T-helper 1 cell treated with Interleukin-12 subunit alpha and Interleukin-12 subunit beta and Interleukin-4 antibody, amounts not matched to agents 30 μg/mL and 1 μg/mL, for 36 hours (primary cell): ENCODE results near the gene CLIC4.
"Not testable (repeated sequence)": the region's sequence is repeated elsewhere in the genome, so short reads cannot be mapped to it uniquely, and the experiment has no call there.

Experiments
- H3K27ac Mint-ChIP-seq: one replicate; pipeline ENCODE4 v1.8.0; 2021; ENCODE audit warnings: mild to moderate bottlenecking, mixed read lengths
- H3K27me3 Mint-ChIP-seq: one replicate; pipeline ENCODE4 v1.8.0; 2021; ENCODE audit warnings: low read depth, mixed read lengths
- H3K36me3 Mint-ChIP-seq: one replicate; pipeline ENCODE4 v1.8.0; 2021; ENCODE audit warnings: low read depth, mixed read lengths
- H3K4me1 Mint-ChIP-seq: one replicate; pipeline ENCODE4 v1.8.0; 2021; ENCODE audit warnings: low read depth, mixed read lengths
- H3K4me3 Mint-ChIP-seq: one replicate; pipeline ENCODE4 v1.8.0; 2021; ENCODE audit warnings: mild to moderate bottlenecking, moderate library complexity, mixed read lengths
- H3K9me3 Mint-ChIP-seq: one replicate; pipeline ENCODE4 v1.8.0; 2021; ENCODE audit warnings: mixed read lengths

The CLIC4 gene

GRCh38 chr1:24749886-24750285, 4.6 kb downstream of the CLIC4 start:
- H3K4me1 Mint-ChIP-seq, result peaks cover 27% of the 10 kb centered on the region
- H3K36me3 Mint-ChIP-seq, result peaks cover 3% of the 10 kb centered on the region
- no peaks in the 10 kb centered on the region for H3K27me3 Mint-ChIP-seq
- no peaks in the 10 kb centered on the region for H3K9me3 Mint-ChIP-seq
- no peak overlapping the region for H3K4me3 Mint-ChIP-seq
- H3K27ac Mint-ChIP-seq, result no peak overlapping the region

DNA sequence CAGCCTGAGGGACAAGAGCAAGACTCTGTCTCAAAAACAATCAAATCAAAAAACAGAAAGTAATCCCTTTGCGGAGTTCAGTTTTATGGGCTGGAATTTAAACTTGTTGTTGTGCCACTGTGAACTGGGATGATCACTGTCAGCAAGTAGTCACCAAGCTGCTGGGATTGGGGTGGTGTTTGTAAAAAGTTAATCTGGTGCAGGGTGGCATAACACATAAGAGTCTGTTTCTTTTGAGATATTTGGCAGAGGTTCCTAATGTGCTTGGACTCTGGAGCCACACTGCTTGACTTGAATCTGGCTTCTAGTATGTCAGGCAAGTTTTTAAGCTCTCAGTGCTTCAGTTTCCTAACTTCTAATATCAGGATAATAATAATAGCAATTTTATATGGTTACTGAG, 6.6 kb downstream of the CLIC4 start:
- H3K4me3 Mint-ChIP-seq, result no peak overlapping the region
- H3K4me1 Mint-ChIP-seq, result peaks cover 19% of the 10 kb centered on the region
- peaks cover 3% of the 10 kb centered on the region for H3K36me3 Mint-ChIP-seq
- no peaks in the 10 kb centered on the region for H3K9me3 Mint-ChIP-seq
- no peak overlapping the region for H3K27ac Mint-ChIP-seq
- no peaks in the 10 kb centered on the region for H3K27me3 Mint-ChIP-seq

DNA sequence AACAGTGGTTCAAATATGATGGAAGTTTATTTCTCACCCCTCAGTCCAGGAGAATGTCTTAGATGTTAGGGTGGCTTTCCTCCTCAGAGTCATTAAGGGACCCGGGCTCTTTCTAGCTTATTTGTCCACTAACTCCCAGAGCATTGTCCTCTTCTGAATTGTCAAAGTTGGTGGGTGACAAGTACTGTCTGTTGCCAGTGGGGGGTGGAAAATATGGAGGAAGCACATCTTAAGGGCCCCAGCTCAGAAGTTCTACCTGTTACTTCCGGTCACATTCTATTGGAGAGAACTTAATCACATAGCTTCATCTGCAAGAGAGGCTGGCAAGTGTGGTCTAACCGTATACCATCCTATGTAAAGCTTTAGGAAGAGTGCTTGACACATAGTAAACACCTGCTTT, 7.1 kb downstream of the CLIC4 start:
- Mint-ChIP-seq H3K27me3 (no peaks in the 10 kb centered on the region), H3K27ac (no peak overlapping the region), H3K9me3 (no peaks in the 10 kb centered on the region), H3K4me1 (peaks cover 19% of the 10 kb centered on the region), H3K36me3 (peaks cover 3% of the 10 kb centered on the region), H3K4me3 (no peak overlapping the region)

- Mint-ChIP-seq H3K27me3 (no peaks in the 10 kb centered on the region), H3K4me3 (no peak overlapping the region), H3K27ac (no peak overlapping the region), H3K36me3 (peaks cover 3% of the 10 kb centered on the region), H3K4me1 (peaks cover 3% of the 10 kb centered on the region), H3K9me3 (no peaks in the 10 kb centered on the region)
These were observed 9.0 kb downstream of the CLIC4 start for GRCh38 chr1:24754229-24754628.

GRCh38 chr1:24755323-24755722, 10.1 kb downstream of the CLIC4 start:
- not testable (repeated sequence) for H3K27ac Mint-ChIP-seq, H3K27me3 Mint-ChIP-seq, H3K9me3 Mint-ChIP-seq, H3K4me3 Mint-ChIP-seq, H3K4me1 Mint-ChIP-seq, H3K36me3 Mint-ChIP-seq

DNA sequence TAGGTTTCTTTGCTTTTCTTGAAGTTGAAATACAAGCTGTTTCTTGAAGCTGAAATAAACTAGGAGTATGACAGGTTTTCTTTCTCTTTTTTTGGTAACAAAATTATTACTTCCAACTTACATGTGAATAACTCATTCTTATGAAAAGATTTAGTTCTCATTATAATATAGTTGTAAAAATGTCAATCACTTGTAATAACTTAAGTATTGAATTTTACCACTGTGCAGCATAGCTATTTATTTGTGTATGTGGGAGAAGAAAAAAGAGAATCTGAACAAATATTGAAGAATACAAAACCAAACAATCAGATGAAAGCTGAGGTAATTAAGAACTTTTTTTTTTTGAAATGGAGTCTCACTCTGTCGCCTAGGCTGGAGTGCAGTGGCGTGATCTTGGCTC, 11.1 kb downstream of the CLIC4 start:
- H3K27ac Mint-ChIP-seq, result no peak overlapping the region
- no peaks in the 10 kb centered on the region for H3K4me1 Mint-ChIP-seq
- H3K4me3 Mint-ChIP-seq, result no peak overlapping the region
- no peaks in the 10 kb centered on the region for H3K27me3 Mint-ChIP-seq
- no peaks in the 10 kb centered on the region for H3K36me3 Mint-ChIP-seq
- no peaks in the 10 kb centered on the region for H3K9me3 Mint-ChIP-seq

DNA sequence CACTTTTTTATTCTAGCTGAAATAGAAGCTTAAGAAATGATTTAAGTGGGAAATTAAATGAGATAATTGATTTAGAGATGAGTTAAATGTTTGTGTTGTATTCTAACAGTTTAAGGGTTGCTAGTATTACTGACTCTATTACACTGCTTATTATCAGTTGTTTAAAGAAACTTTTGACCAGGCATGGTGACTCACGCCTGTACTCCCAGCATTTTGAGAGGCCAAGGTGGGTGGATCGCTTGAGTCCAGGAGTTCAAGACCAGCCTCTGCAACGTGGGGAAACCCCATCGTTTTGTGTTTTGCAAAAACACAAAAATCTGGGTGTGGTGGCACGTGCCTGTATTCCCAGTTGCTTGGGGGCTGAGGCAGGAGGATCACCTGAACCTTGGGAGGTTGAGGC, 14.2 kb downstream of the CLIC4 start:
- no peak overlapping the region for H3K4me3 Mint-ChIP-seq
- no peaks in the 10 kb centered on the region for H3K27me3 Mint-ChIP-seq
- no peak overlapping the region for H3K27ac Mint-ChIP-seq
- H3K36me3 Mint-ChIP-seq, result no peaks in the 10 kb centered on the region
- H3K9me3 Mint-ChIP-seq, result no peaks in the 10 kb centered on the region
- H3K4me1 Mint-ChIP-seq, result no peaks in the 10 kb centered on the region

- H3K4me1 Mint-ChIP-seq, result peaks cover 4% of the 10 kb centered on the region
- no peak overlapping the region for H3K27ac Mint-ChIP-seq
- H3K27me3 Mint-ChIP-seq, result no peaks in the 10 kb centered on the region
- H3K9me3 Mint-ChIP-seq, result no peaks in the 10 kb centered on the region
- no peak overlapping the region for H3K4me3 Mint-ChIP-seq
- H3K36me3 Mint-ChIP-seq, result no peaks in the 10 kb centered on the region
These were observed 16.3 kb downstream of the CLIC4 start for GRCh38 chr1:24761582-24761981.

DNA sequence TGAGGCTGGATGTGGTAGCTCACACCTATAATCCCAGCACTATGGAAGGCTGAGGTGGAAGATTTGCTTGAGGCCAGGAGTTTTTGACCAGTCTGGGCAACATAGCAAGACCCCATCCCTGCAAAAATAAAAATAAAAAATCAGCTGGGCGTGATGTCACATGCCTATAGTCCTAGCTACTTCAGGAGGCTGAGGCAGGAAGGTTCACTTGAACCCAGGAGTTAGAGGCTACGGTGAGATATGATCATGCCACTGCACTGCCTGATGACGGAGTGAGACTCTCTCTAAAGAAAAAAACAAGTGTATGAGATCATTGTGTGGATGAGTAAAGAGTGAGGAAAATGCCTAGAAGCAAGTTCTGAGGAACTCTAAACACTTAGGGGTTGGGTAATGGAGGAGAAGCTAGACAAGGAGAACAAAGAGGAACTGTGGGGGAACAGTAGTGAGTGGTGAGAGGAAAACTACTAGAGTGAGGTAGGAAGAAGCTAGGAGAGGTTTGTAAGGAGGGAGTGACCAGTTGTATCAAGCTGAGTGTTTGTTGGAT, 17.0 kb downstream of the CLIC4 start:
- H3K9me3 Mint-ChIP-seq, result no peaks in the 10 kb centered on the region
- H3K36me3 Mint-ChIP-seq, result no peaks in the 10 kb centered on the region
- peaks cover 4% of the 10 kb centered on the region for H3K4me1 Mint-ChIP-seq
- H3K27me3 Mint-ChIP-seq, result no peaks in the 10 kb centered on the region
- no peak overlapping the region for H3K27ac Mint-ChIP-seq
- H3K4me3 Mint-ChIP-seq, result no peak overlapping the region

- Mint-ChIP-seq H3K4me3 (no peak overlapping the region), H3K27ac (no peak overlapping the region), H3K4me1 (peaks cover 4% of the 10 kb centered on the region), H3K36me3 (no peaks in the 10 kb centered on the region), H3K27me3 (no peaks in the 10 kb centered on the region), H3K9me3 (no peaks in the 10 kb centered on the region)
These were observed 18.4 kb downstream of the CLIC4 start for GRCh38 chr1:24763671-24764070.

DNA sequence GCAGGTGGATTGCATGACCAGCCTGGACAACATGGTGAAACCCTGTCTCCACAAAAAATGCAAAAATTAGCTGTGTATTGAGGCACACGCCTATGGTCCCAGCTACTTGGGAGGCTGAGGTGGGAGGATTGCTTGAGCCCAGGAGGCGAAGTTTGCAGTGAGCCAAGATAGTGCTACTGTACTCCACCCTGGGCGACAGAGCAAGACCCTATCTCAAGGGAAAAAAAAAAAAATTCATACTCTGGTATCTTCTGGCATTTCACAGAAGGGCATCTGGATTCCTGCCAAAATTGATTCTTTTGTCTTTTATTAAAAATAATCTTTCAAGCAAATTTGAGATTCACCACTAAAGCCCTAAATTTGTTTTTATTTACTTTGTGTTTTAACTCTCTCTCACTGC, 19.2 kb downstream of the CLIC4 start:
- H3K36me3 Mint-ChIP-seq, result no peaks in the 10 kb centered on the region
- no peaks in the 10 kb centered on the region for H3K9me3 Mint-ChIP-seq
- no peaks in the 10 kb centered on the region for H3K27me3 Mint-ChIP-seq
- peaks cover 5% of the 10 kb centered on the region for H3K4me1 Mint-ChIP-seq
- no peak overlapping the region for H3K27ac Mint-ChIP-seq
- no peak overlapping the region for H3K4me3 Mint-ChIP-seq

DNA sequence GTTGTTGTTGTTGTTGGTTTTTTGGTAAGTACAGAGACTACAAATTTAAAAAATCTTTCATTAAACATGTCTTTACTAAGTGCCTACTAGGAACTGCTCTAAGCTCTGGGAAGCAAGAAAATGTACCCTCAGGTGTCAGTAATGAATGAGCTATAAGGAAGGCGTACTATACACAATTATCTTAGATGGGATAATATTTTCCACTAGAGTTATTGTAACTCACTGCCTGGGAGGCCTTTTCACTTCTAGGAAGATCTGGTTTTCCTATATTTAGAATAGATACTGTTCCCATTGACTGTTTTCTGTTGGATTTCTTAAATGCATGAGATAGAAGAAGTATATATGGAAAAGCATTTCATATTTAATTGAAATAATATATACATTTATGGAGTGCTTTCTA, 19.6 kb downstream of the CLIC4 start:
- H3K9me3 Mint-ChIP-seq, result no peaks in the 10 kb centered on the region
- no peak overlapping the region for H3K27ac Mint-ChIP-seq
- H3K36me3 Mint-ChIP-seq, result no peaks in the 10 kb centered on the region
- H3K27me3 Mint-ChIP-seq, result no peaks in the 10 kb centered on the region
- peaks cover 5% of the 10 kb centered on the region for H3K4me1 Mint-ChIP-seq
- no peak overlapping the region for H3K4me3 Mint-ChIP-seq

- Mint-ChIP-seq H3K27me3 (no peaks in the 10 kb centered on the region), H3K4me1 (peaks cover 9% of the 10 kb centered on the region), H3K9me3 (no peaks in the 10 kb centered on the region), H3K36me3 (no peaks in the 10 kb centered on the region), H3K27ac (no peak overlapping the region), H3K4me3 (no peak overlapping the region)
These were observed 20.2 kb downstream of the CLIC4 start for GRCh38 chr1:24765308-24765988.

DNA sequence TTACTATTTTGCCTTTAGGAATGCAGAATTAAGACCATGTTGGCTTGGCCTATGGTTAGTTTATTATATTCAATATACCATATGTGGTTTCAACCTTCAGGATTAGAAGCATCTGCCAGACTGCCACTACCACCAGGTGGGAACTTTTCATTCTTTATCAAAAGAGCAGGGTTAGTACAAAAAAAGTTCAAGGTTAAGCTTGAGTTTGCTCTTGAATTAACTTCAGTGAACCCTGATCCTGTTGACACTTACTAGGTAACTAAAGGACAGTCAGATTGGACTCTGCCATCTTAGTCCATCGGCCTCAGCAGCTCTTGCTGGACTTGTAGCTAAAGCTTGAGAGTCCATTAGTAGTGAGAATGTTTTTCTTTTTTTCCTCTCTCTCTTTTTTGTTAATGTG, 22.1 kb downstream of the CLIC4 start:
- Mint-ChIP-seq H3K27ac (no peak overlapping the region), H3K9me3 (no peaks in the 10 kb centered on the region), H3K36me3 (no peaks in the 10 kb centered on the region), H3K4me1 (peaks cover 18% of the 10 kb centered on the region), H3K27me3 (no peaks in the 10 kb centered on the region), H3K4me3 (no peak overlapping the region)

GRCh38 chr1:24768873-24769605, 23.8 kb downstream of the CLIC4 start:
- H3K4me1 Mint-ChIP-seq, result peaks cover 20% of the 10 kb centered on the region
- peaks cover 3% of the 10 kb centered on the region for H3K36me3 Mint-ChIP-seq
- no peak overlapping the region for H3K27ac Mint-ChIP-seq
- no peak overlapping the region for H3K4me3 Mint-ChIP-seq
- no peaks in the 10 kb centered on the region for H3K27me3 Mint-ChIP-seq
- no peaks in the 10 kb centered on the region for H3K9me3 Mint-ChIP-seq
